HG03575 (cell line): ENCODE measurements around the gene CCNL2.
"Not testable (repeated sequence)": the region's sequence is repeated elsewhere in the genome, so short reads cannot be mapped to it uniquely, and the experiment has no call there.

Experiments used
- ATAC-seq: cut with Tn5 transposase; IDR thresholded peaks from one replicate; pipeline ENCODE4 v1.9.1; 2021; ENCODE audit not compliant: unreplicated experiment, insufficient number of reproducible peaks, low FRiP score; ENCODE audit errors: extremely low read depth

Gene CCNL2

GRCh38 chr1:1432951-1433803 lies 34.0 kb upstream of the CCNL2 start:
- ATAC-seq = no peak

- ATAC-seq = no peak
Measured at GRCh38 chr1:1432274-1432950, 33.3 kb upstream of the CCNL2 start.

GRCh38 chr1:1431845-1432273 lies 32.7 kb upstream of the CCNL2 start:
- ATAC-seq = no peak

DNA sequence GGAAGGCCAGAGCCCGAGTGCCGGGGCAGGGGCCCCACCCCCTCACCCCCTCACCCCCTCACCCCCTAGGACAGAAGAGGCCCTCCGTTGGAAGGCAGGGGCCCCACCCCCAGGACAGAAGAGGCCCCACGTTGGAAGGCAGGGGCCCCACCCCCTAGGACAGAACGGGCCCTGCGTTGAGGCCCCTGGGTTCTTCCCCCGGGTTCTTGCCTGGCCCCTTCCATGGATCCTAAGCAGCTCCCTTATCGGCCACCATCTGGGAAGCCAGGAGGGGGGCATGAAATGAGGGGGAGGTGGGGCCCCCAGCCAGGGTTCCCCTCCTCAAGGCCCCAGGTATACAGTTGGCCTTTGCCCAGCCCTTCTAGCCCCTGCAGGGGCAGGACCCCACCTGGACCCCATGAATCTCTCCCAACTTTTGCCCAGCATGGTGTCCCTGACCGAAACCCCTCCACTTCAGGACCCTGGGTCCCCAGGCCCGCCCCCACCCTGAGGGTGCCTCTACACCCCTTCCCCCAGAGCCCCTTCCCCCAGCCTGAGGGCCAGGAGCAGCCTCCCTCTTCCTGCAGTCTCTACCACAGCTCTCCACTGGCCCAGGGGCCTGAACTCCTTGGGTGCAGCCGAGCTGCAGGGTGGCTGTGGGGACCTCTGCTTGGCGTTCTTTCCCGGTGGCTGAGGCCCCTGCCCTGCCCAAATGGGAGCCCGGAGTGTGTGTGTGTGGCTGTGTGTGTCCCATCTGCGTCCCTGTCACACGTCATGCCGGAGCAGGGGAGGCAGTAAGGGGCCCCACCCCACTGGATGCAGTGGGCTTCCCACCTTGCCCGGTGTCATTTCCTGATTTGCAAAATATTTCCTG lies 32.1 kb upstream of the CCNL2 start:
- ATAC-seq = no peak

- no peak for ATAC-seq
Measured at GRCh38 chr1:1430114-1430982, 31.2 kb upstream of the CCNL2 start.

- no peak for ATAC-seq
Measured at GRCh38 chr1:1429671-1430073, 30.5 kb upstream of the CCNL2 start.

DNA sequence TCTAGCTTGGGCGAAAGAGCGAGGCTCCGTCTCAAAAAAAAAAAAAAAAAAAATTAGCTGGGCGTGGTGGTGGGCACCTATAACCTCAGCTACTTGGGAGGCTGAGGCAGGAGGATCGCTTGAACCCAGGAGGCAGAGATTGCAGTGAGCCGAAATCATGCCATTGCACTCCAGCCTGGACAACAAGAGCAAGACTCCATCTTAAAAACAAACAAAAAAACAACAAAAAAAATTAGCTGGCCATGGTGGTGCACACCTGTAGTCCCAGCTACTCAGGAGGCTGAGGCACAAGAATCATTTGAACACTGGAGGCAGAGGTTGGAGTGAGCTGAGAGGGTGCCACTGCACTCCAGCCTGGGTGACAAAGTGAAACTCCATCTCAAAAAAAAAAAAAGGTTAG lies 29.8 kb upstream of the CCNL2 start:
- ATAC-seq = not testable (repeated sequence)

DNA sequence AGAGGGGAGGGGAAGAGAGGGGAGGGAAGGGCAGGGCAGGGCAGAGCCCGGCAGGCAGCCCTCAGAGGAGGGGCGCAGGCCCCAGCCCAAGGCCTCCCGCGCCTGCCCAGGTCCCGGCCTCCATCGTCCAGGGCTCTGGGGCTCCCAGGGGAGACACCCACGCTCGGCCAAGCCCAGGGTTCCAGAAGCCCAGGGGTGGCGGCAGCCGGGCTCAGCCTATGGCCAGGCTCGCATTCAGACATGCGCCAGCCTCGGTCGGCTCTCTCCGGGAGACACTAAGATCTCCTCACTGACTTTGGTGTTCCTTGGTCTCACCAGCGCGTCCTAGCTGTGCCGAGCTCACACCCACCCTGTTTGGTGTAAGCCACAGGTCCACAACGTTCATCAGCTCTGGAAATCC lies 29.0 kb upstream of the CCNL2 start:
- ATAC-seq = no peak

- no peak for ATAC-seq
Measured at GRCh38 chr1:1427820-1428148, 28.6 kb upstream of the CCNL2 start.

DNA sequence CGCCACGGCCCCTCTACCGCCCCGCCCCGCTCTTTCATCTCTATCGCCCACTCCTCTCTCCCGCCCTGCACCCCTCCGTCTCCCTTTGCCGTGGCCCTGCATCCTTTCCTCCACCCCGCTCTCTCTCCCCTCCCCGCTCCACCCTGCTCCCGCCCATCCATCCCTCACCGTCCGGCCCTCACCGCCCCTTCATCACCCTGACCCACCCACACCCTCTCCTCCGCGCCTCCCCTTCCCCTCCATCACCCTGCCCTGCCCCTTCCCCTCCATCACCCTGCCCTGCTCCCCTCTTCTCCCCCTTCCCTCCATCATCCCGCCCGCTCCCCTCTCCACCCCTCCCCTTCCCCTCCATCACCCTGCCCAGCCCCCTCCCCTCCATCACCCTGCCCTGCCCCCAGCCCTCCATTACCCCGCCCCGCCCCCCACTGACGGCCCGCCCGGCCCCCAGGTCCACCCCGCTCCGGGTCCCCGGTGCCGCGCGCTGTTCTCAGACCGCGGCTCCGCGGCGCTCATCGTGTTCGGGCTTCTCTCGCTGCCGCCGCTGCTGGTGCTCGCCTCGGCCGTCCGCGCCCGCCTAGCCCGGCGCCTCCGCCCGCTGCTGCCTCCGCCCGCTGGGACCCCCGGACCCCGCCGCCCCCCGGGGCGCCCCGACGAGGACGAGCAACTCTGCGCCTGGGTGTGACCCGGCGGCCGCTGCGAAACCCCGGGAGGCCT lies 28.1 kb upstream of the CCNL2 start:
- ATAC-seq = no peak

DNA sequence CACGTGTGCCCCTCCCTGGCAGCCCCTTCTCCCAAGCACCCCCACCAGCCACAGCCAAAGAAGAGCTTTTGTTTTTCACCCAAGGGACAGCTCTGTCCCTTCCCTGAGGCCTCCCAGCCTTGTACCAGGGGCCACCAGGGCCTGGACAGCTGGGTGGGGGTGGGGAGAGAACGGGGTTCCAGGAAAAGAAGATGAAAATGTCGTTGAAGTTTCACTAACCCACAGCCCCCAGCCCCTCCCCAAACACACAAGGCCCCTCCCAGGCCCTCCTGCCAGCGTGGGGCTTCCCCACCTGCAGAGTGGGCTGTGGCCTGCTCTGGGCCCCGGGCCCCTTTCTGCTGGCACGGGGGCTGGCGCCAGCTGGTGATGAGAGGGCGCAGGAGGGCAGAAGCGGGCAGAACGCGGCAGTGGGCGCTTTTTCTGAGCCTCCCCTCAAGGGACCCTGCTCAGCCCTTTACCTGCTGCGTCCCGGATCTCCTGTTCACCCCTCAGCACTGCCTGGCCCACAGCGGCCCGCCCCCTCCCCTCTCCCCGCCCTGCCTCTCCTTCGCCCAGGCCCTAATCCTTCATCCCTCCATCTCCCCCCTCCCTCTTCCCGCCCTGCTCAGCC lies 27.5 kb upstream of the CCNL2 start:
- ATAC-seq = no peak

- no peak for ATAC-seq
Measured at GRCh38 chr1:1425753-1426495, 26.8 kb upstream of the CCNL2 start.

- no peak for ATAC-seq
Measured at GRCh38 chr1:1425426-1425752, 26.3 kb upstream of the CCNL2 start.

DNA sequence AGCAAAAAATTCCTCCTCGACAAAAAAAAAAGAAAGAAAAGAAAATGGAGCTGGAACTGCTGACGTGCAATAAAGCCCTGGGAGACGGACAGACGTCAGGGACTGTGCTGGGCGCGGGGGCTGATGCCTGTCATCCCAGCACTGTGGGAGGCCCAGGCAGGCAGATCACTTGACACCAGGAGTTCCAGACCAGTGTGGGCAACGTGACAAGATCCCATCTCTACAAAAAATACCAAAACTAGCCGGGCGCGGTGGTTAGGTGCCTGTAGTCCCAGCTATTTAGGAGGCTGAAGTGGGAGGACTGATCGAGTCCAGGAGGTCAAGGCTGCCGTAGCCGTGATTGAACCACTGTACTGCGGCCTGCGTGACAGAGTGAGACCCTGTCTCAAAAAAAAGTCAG lies 25.6 kb upstream of the CCNL2 start:
- ATAC-seq = no peak

DNA sequence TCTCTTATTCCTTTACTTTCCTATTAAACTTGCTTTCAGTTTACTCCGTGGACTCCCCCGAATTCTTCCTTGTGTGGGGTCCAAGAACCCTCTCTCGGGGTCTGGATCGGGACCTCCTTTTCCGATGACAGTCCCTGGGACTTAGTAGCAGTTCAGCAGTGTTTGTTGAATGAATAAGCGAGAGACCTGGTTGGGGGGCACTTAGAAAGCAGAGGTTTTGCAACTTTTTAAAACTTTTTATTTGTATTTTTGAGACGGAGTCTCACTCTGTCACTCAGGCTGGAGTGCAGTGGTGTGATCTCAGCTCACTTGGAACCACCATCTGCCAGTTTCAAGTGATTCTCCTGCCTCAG lies 24.1 kb upstream of the CCNL2 start:
- ATAC-seq = no peak

DNA sequence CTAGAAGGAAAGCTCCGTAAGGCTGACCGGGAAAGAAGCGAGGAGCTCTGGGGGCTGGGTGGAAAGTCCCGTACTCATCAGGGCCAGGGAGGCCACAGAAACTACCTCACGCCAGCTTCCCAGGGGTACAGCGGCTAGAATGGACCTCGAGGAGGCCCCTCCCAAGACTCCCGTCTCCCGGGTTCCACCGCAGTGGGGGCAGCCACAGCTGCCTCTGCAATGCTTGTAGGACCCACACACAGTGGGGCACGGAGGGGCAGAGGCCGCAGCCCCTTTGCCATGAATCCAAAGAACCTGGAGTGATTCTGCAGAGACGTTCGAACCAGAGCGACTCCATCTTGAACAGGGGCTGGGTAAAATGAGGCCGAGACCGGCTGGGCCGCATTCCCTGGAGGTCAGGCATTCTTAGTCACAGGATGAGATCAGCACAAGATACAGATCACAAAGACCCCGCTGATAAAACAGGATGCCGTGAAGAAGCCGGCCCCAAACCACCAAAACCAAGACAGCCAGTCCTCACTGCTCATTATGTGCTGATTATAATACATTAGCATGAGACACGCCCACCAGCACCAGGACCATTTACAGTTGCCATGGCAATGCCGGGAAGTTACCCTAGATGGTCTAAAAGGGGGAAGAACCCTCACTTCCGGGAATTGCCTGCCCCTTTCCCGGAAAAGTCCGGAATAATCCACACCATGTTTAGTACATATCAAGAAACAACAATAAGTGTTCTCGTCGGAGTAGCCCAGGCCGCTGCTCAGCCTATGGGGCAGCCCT lies 23.5 kb upstream of the CCNL2 start:
- no peak for ATAC-seq
